Lung (tissue), 12 donors: Measurements from ENCODE around the gene IL22RA1. TPM values are rescaled to one million over a fixed set of nuclear protein-coding genes. Genes with fewer than 3 reads are reported as not detected.

Source experiments
- ATAC-seq: fragments of 200-7000 bp; cut with Tn5 transposase; one replicate; pipeline ENCODE4 v1.9.1; 2020; ENCODE audit warnings: moderate number of reproducible peaks; ENCODE audit not compliant: insufficient read depth, low FRiP score
- DNase-seq, 3 donors: peaks; one replicate each; pipeline ENCODE4 v3.0.0-alpha.2; 2013 to 2017
- H3K27ac ChIP-seq, 2 donors: one replicate each; pipeline ENCODE4 v1.5.1; 2013; ENCODE audit warnings: mild to moderate bottlenecking in 2 of 2, moderate library complexity in 2 of 2, control low read depth in 1 of 2, inconsistent platforms in 1 of 2, low read depth in 1 of 2, low read length in 1 of 2
- H3K27me3 ChIP-seq, 3 donors: one replicate each; pipeline ENCODE4 v1.5.1; 2013; ENCODE audit warnings: low read length in 2 of 3; ENCODE audit not compliant: control insufficient read depth in 3 of 3, insufficient read depth in 3 of 3
- H3K36me3 ChIP-seq, 4 donors: one replicate each; pipeline ENCODE4 v1.5.1; 2013; ENCODE audit warnings: low read length in 4 of 4, mild to moderate bottlenecking in 1 of 4, moderate library complexity in 1 of 4; ENCODE audit not compliant: control insufficient read depth in 4 of 4, insufficient read depth in 4 of 4
- H3K4me1 ChIP-seq, 5 donors: one replicate each; pipeline ENCODE4 v1.5.1; 2013; ENCODE audit warnings: low read length in 5 of 5, mild to moderate bottlenecking in 2 of 5, moderate library complexity in 1 of 5; ENCODE audit not compliant: control insufficient read depth in 5 of 5, insufficient read depth in 5 of 5
- H3K4me3 ChIP-seq: one replicate; pipeline ENCODE4 v1.5.1; 2013; ENCODE audit warnings: mild to moderate bottlenecking, control low read depth, moderate library complexity
- H3K9ac ChIP-seq, 2 donors: one replicate each; pipeline ENCODE4 v1.5.1; 2013; ENCODE audit warnings: low read length in 2 of 2, control low read depth in 1 of 2; ENCODE audit not compliant: insufficient read depth in 1 of 2
- H3K9me3 ChIP-seq, 4 donors: one replicate each; pipeline ENCODE4 v1.5.1; 2013; ENCODE audit warnings: low read length in 3 of 4, mild to moderate bottlenecking in 1 of 4, moderate library complexity in 1 of 4; ENCODE audit not compliant: control insufficient read depth in 4 of 4, insufficient read depth in 3 of 4
- WGBS, 2 donors: extraction: QIAGEN DNeasy Blood & Tissue Kit; methylation state at CpG; one replicate each; pipeline ENCODE4 v1.1.7; 2013; 5-methylcytosine and 5-hydroxymethylcytosine counted together
- polyA plus RNA-seq, 2 donors: library from polyadenylated mRNA; stranded (reverse); fragments of 200-250 nt; gene quantifications; one replicate each; pipeline ENCODE4 v1.2.1, GENCODE V29; 2013
- total RNA-seq, 2 donors: library from RNA; depleted of rRNA in 1 of 2; stranded (reverse); fragments of >200 nt in 1 of 2; gene quantifications; one replicate each; pipeline ENCODE4 v1.2.1, GENCODE V29; 2014 to 2021
- TF ChIP-seq, protein P1 (sequence below): IDR thresholded peaks from 2 replicates; pipeline ENCODE4 v1.5.1; 2012; ENCODE audit warnings: mild to moderate bottlenecking; ENCODE audit errors: control extremely low read depth, extremely low read depth
- donor health status: control.
- donor health status: control.
- donor health status: Bipolar disorder and iron deficiency.
- donor health status: healthy.
- donor health status: DM: yes; HTN: yes; CAD: no.

IL22RA1 gene
- total and polyA plus RNA-seq, 4 donors: 0.09 to 1.0 (median 0.23) TPM

DNA sequence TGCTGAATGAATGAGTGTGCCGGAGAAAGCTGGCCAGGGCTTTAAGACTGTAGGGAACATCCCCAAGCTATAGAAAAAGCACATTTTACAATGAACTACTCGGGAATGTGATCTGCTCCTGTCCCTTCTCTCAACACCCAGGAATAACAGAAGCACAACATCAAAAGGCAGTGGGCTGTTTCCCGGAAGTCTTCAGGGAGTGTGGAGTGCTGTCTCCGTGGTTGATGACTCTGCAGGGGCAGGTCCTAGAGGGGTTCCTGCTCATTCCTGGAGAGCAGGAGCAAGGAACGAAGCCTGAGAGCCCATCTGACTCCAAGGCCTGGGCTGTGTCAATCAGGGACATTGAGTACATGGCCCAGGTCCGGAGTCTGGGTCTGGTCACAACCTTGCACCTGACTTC lies 4.9 kb upstream of the IL22RA1 start:
- peaks cover 0 to 16% (median 13%) of the 10 kb centered on the region in 3 donors for H3K27me3 ChIP-seq
- ATAC-seq: no peak
- no peaks in the 10 kb centered on the region for H3K9me3 ChIP-seq
- WGBS, 2 donors: 71 to 73% methylated on average over 6 of the region's 6 CpGs
- peaks cover 0 to 11% (median 0%) of the 10 kb centered on the region in 5 donors for H3K4me1 ChIP-seq
- DNase-seq: no peak
- H3K27ac ChIP-seq: no peak overlapping the region
- H3K9ac ChIP-seq: no peak overlapping the region
- no peaks in the 10 kb centered on the region for H3K36me3 ChIP-seq
- no peak overlapping the region for H3K4me3 ChIP-seq
- TF ChIP-seq, protein P1, sequence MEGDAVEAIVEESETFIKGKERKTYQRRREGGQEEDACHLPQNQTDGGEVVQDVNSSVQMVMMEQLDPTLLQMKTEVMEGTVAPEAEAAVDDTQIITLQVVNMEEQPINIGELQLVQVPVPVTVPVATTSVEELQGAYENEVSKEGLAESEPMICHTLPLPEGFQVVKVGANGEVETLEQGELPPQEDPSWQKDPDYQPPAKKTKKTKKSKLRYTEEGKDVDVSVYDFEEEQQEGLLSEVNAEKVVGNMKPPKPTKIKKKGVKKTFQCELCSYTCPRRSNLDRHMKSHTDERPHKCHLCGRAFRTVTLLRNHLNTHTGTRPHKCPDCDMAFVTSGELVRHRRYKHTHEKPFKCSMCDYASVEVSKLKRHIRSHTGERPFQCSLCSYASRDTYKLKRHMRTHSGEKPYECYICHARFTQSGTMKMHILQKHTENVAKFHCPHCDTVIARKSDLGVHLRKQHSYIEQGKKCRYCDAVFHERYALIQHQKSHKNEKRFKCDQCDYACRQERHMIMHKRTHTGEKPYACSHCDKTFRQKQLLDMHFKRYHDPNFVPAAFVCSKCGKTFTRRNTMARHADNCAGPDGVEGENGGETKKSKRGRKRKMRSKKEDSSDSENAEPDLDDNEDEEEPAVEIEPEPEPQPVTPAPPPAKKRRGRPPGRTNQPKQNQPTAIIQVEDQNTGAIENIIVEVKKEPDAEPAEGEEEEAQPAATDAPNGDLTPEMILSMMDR: no peak

DNA sequence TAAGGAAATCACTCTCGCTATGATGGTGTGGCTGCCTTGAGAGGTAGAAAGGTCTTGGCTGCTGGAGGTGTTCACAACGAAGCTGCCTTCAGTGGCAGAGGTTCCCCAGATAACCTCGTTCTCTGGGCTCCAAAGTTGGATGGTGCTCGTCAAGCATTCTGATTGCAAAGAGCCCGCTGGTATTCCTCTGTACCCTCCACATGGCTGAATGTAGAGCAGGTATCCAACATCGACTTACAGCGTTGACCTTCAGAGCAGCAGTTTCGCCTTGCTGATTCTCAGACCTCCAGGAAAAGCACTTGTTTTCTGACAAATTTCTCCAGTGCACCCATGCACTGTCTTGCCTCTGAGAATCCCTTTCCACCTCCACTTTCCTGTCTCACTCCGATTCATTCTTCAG lies 4.3 kb upstream of the IL22RA1 start:
- H3K4me1 ChIP-seq: peaks cover 0 to 9% (median 3%) of the 10 kb centered on the region in 5 donors
- H3K9ac ChIP-seq: no peak overlapping the region
- TF ChIP-seq, protein P1: no peak
- no peak for DNase-seq
- H3K36me3 ChIP-seq: no peaks in the 10 kb centered on the region
- H3K27ac ChIP-seq: no peak overlapping the region
- H3K27me3 ChIP-seq: peaks cover 0 to 16% (median 11%) of the 10 kb centered on the region in 3 donors
- no peaks in the 10 kb centered on the region for H3K9me3 ChIP-seq
- 89 to 90% methylated on average over 9 of the region's 9 CpGs for WGBS, 2 donors
- ATAC-seq: no peak
- no peak overlapping the region for H3K4me3 ChIP-seq

DNA sequence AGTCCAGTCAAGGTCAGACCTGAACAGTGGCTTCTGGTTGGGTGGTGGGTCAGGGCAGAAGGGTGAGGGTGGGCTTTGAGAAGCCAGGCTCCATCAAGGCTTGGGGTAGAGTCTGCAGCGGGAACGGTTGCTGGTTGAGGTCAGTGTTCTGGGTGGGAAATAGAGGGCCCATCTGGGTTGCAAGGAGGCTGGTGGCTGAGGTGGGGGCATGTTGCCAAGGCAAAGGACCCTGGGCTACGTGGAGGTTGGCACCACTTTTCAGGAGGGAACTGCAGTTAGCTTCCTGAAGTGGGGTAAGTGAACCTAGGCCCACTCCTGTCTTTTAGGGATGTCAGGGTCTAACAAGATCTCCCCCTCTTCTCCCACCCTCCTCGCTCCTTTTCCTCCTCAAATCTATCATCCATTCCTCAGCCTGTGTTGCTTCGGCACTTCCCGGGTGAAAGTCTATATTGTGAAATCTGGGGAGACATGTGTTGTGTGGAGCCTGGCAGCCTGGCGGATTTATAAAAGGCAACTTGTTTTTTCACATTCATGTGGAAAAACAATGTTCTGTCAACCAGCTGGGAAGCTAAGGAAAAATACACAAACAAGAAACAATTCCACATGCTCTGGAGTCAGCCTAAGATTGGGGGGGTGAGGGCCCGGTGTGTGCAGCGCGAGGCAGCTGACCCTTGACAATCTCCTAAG lies 1.5 kb downstream of the IL22RA1 start:
- TF ChIP-seq, protein P1: no peak

More for the DNA sequence above, 1.5 kb downstream of the IL22RA1 start:
- Histone ChIP-seq H3K4me3 (no peak overlapping the region), H3K9me3 (no peaks in the 10 kb centered on the region), H3K27me3 (no peaks in the 10 kb centered on the region), H3K9ac (no peak overlapping the region), H3K27ac (no peak overlapping the region), H3K4me1 (peaks cover 0 to 9% (median 5%) of the 10 kb centered on the region in 5 donors), H3K36me3 (no peaks in the 10 kb centered on the region)
- ATAC-seq (no peak), DNase-seq (peak; percentile 35 to 76 (median 61))
- WGBS, 2 donors: 84% methylated on average over 10 of the region's 10 CpGs
